H1 (cell line): ENCODE results near the gene SLC37A2. TPM values are rescaled to one million over a fixed set of nuclear protein-coding genes. Genes with fewer than 3 reads are reported as not detected.
A peak's percentile ranks its signal among the peaks of the same experiment; 100 is the strongest.

Source experiments
- CTCF ChIA-PET: fragments of 300-600 bp; sonication (Branson Sonifier 250); formaldehyde crosslinking; loops from one replicate; lab custom pipeline; 2021; ENCODE audit not compliant: partially characterized antibody; lab: Charles Lee
- POLR2A ChIA-PET: fragments of 300-600 bp; sonication (Branson Sonifier 250); formaldehyde crosslinking; loops from one replicate; lab custom pipeline; 2021; ENCODE audit warnings: inconsistent platforms; ENCODE audit not compliant: partially characterized antibody; lab: Charles Lee
- DNase-seq, 2 experiments: peaks; one replicate each; pipeline versions ENCODE4 v3.0.0 to v3.0.0-alpha.2; 2010 to 2022; ENCODE audit warnings: low spot score in 2 of 2, low read depth in 1 of 2, mixed read lengths in 1 of 2
- FAIRE-seq: peaks from 2 replicates; lab custom pipeline; 2011; peaks lifted over from hg19 to GRCh38; lab: Jason Lieb, UNC
- H2AFZ ChIP-seq: 2 replicates; pipeline ENCODE4 v1.8.1; 2012; ENCODE audit warnings: low read length, inconsistent platforms
- H2AK5ac ChIP-seq: 2 replicates; pipeline ENCODE4 v1.6.1; 2013; ENCODE audit warnings: low read depth, low read length
- H2BK120ac ChIP-seq: replicated peaks from 2 replicates; pipeline ENCODE3; 2013; ENCODE audit warnings: low read depth, low read length, inconsistent platforms
- H2BK12ac ChIP-seq: 2 replicates; pipeline ENCODE4 v1.6.1; 2013; ENCODE audit warnings: low read depth, low read length
- H2BK15ac ChIP-seq: 2 replicates; pipeline ENCODE4 v1.6.1; 2013; ENCODE audit warnings: low read length
- H2BK20ac ChIP-seq: 2 replicates; pipeline ENCODE4 v1.6.1; 2013; ENCODE audit warnings: low read length
- H2BK5ac ChIP-seq: 2 replicates; pipeline ENCODE4 v1.6.1; 2013; ENCODE audit warnings: low read depth, low read length
- H3K14ac ChIP-seq: 2 replicates; pipeline ENCODE4 v1.6.1; 2013; ENCODE audit warnings: inconsistent platforms; ENCODE audit not compliant: insufficient read length
- H3K18ac ChIP-seq: 2 replicates; pipeline ENCODE4 v1.6.1; 2013; ENCODE audit warnings: low read length; ENCODE audit errors: extremely low read depth
- H3K23ac ChIP-seq: 2 replicates; pipeline ENCODE4 v1.6.1; 2013; ENCODE audit warnings: inconsistent platforms; ENCODE audit not compliant: insufficient read length
- H3K23me2 ChIP-seq: 2 replicates; pipeline ENCODE4 v1.6.1; 2013; ENCODE audit warnings: low read depth, low read length
- H3K27ac ChIP-seq: 2 replicates; pipeline ENCODE4 v1.6.1; 2011; ENCODE audit warnings: low read depth, low read length, inconsistent platforms
- H3K27me3 ChIP-seq, 4 experiments: replicated peaks in 1 of 4; 1 replicate in 1 of 4; 2 replicates in 3 of 4; pipeline versions ENCODE4 v1.6.1 to v1.8.1; 2011 to 2013; ENCODE audit warnings: low read length in 3 of 4, mild to moderate bottlenecking in 3 of 4, inconsistent platforms in 2 of 4, mixed read lengths in 2 of 4, moderate library complexity in 1 of 4; ENCODE audit not compliant: control insufficient read depth in 3 of 4, insufficient read depth in 3 of 4; ENCODE audit errors: extremely low read depth in 1 of 4
- H3K36me3 ChIP-seq, 4 experiments: 2 replicates each; pipeline versions ENCODE4 v1.6.1 to v1.8.1; 2011 to 2013; ENCODE audit warnings: mild to moderate bottlenecking in 4 of 4, low read length in 3 of 4, moderate library complexity in 2 of 4, control low read depth in 1 of 4, inconsistent platforms in 1 of 4; ENCODE audit not compliant: insufficient read depth in 4 of 4, control insufficient read depth in 2 of 4
- H3K4ac ChIP-seq: replicated peaks from 2 replicates; pipeline ENCODE3; 2013; ENCODE audit warnings: low read length, low read depth, mixed read lengths, inconsistent platforms; ENCODE audit not compliant: insufficient read length
- H3K4me1 ChIP-seq, 4 experiments: replicated peaks in 1 of 4; 1 replicate in 1 of 4; 2 replicates in 3 of 4; pipeline versions ENCODE4 v1.6.1 to v1.8.1; 2011 to 2013; ENCODE audit warnings: low read length in 3 of 4, inconsistent platforms in 2 of 4, mixed read lengths in 1 of 4; ENCODE audit not compliant: insufficient read depth in 4 of 4, control insufficient read depth in 3 of 4
- H3K4me2 ChIP-seq, 2 experiments: 2 replicates each; pipeline versions ENCODE4 v1.6.1 to v1.8.1; 2011 to 2013; ENCODE audit warnings: low read depth in 2 of 2, low read length in 2 of 2, control low read depth in 1 of 2, inconsistent platforms in 1 of 2, mild to moderate bottlenecking in 1 of 2; ENCODE audit not compliant: insufficient read depth in 1 of 2
- H3K4me3 ChIP-seq, 4 experiments: fragments of 200-600, 300-600 bp in 1 of 4; sonication (generic), shearing (Covaris generic), sonication (Bioruptor Twin) in 1 of 4; 2 replicates each; pipeline versions ENCODE4 v1.5.1 to v1.8.1; 2011 to 2016; ENCODE audit warnings: low read length in 4 of 4, low read depth in 3 of 4, control low read depth in 2 of 4, inconsistent platforms in 2 of 4, mild to moderate bottlenecking in 2 of 4, mixed read lengths in 1 of 4, moderate library complexity in 1 of 4; ENCODE audit not compliant: insufficient read depth in 2 of 4; ENCODE audit errors: extremely low read depth in 1 of 4
- H3K56ac ChIP-seq: replicated peaks from 2 replicates; pipeline ENCODE3; 2013; ENCODE audit warnings: low read depth, mild to moderate bottlenecking, mixed read lengths, low read length, inconsistent platforms; ENCODE audit not compliant: insufficient read length
- H3K79me1 ChIP-seq: 2 replicates; pipeline ENCODE4 v1.6.1; 2013; ENCODE audit warnings: low read depth, low read length, control low read depth
- H3K79me2 ChIP-seq, 2 experiments: 2 replicates each; pipeline versions ENCODE4 v1.6.1 to v1.8.1; 2012 to 2013; ENCODE audit warnings: low read length in 2 of 2, mild to moderate bottlenecking in 2 of 2, inconsistent platforms in 1 of 2; ENCODE audit not compliant: insufficient read depth in 2 of 2, control insufficient read depth in 1 of 2
- H3K9ac ChIP-seq, 4 experiments: replicated peaks in 1 of 4; 1 replicate in 1 of 4; 2 replicates in 3 of 4; pipeline versions ENCODE4 v1.6.1 to v1.8.1; 2011 to 2013; ENCODE audit warnings: low read depth in 3 of 4, low read length in 3 of 4, control low read depth in 2 of 4, mild to moderate bottlenecking in 2 of 4, moderate library complexity in 2 of 4, inconsistent platforms in 1 of 4; ENCODE audit errors: extremely low read depth in 1 of 4
- H3K9me3 ChIP-seq, 2 experiments: 2 replicates each; pipeline versions ENCODE4 v1.6.1 to v1.8.1; 2012 to 2013; ENCODE audit warnings: mild to moderate bottlenecking in 2 of 2, moderate library complexity in 2 of 2, control low read depth in 1 of 2, inconsistent platforms in 1 of 2, low read depth in 1 of 2, low read length in 1 of 2, mixed read lengths in 1 of 2; ENCODE audit not compliant: insufficient read depth in 2 of 2
- H4K20me1 ChIP-seq, 2 experiments: replicated peaks in 1 of 2; 2 replicates each; pipeline versions ENCODE3 to v1.8.1; 2011 to 2013; ENCODE audit warnings: inconsistent platforms in 2 of 2, low read length in 2 of 2, mild to moderate bottlenecking in 1 of 2; ENCODE audit not compliant: insufficient read depth in 2 of 2, control insufficient read depth in 1 of 2
- H4K5ac ChIP-seq: 2 replicates; pipeline ENCODE4 v1.6.1; 2013; ENCODE audit warnings: low read length, low read depth, mixed read lengths, inconsistent platforms; ENCODE audit not compliant: insufficient read length
- H4K8ac ChIP-seq: 2 replicates; pipeline ENCODE4 v1.8.0; 2013; ENCODE audit warnings: mild to moderate bottlenecking, moderate library complexity, low read length, inconsistent platforms; ENCODE audit not compliant: insufficient read depth; ENCODE audit errors: extremely low read depth
- H4K91ac ChIP-seq: replicated peaks from 2 replicates; pipeline ENCODE3; 2013; ENCODE audit warnings: low read length, mixed read lengths, inconsistent platforms; ENCODE audit not compliant: insufficient read length
- ATF3 ChIP-seq: IDR thresholded peaks from 2 replicates; pipeline ENCODE4 v1.6.1; 2011; ENCODE audit warnings: low read depth, mild to moderate bottlenecking, low read length; ENCODE audit not compliant: insufficient read depth
- BCL11A ChIP-seq, 2 experiments: IDR thresholded peaks; one replicate each; pipeline ENCODE4 v1.6.1; 2011; ENCODE audit warnings: low read depth in 2 of 2, low read length in 2 of 2, mild to moderate bottlenecking in 2 of 2
- CBX8 ChIP-seq: fragments of 300-800, 300-1000 bp; sonication (generic); IDR thresholded peaks from 2 replicates; pipeline ENCODE4 v1.7.1; 2016; ENCODE audit warnings: low read depth, low read length, borderline replicate concordance
- EZH2 ChIP-seq: fragments of 200-600 bp; sonication (generic); IDR thresholded peaks from 2 replicates; pipeline ENCODE4 v1.7.1; 2012; ENCODE audit warnings: low read depth, mild to moderate bottlenecking, moderate library complexity, low read length, inconsistent platforms; ENCODE audit not compliant: severe bottlenecking
- FOSL1 ChIP-seq: IDR thresholded peaks from 2 replicates; pipeline ENCODE4 v1.6.1; 2011; ENCODE audit warnings: mild to moderate bottlenecking, low read depth, low read length, moderate library complexity; ENCODE audit not compliant: insufficient read depth
- GABPA ChIP-seq: IDR thresholded peaks from 2 replicates; pipeline ENCODE4 v1.6.1; 2011; ENCODE audit warnings: mild to moderate bottlenecking, low read length, moderate library complexity, borderline replicate concordance; ENCODE audit not compliant: insufficient read depth
- GTF2F1 ChIP-seq: IDR thresholded peaks from 2 replicates; pipeline ENCODE4 v1.6.1; 2012; ENCODE audit warnings: low read depth, low read length, improper control_type of control experiment, borderline replicate concordance
- KDM4A ChIP-seq: IDR thresholded peaks from one replicate; pipeline ENCODE4 v1.7.1; 2012; ENCODE audit warnings: low read depth, mild to moderate bottlenecking, moderate library complexity, low read length, inconsistent platforms; ENCODE audit not compliant: severe bottlenecking
- KDM5A ChIP-seq: fragments of 200-600 bp; IDR thresholded peaks from 2 replicates; pipeline ENCODE4 v1.7.1; 2012; ENCODE audit warnings: mild to moderate bottlenecking, low read length, inconsistent platforms, mixed read lengths
- SP1 ChIP-seq: IDR thresholded peaks from 2 replicates; pipeline ENCODE4 v1.6.1; 2011; ENCODE audit warnings: low read depth, low read length
- SRF ChIP-seq: IDR thresholded peaks from 2 replicates; pipeline ENCODE4 v1.6.1; 2011; ENCODE audit warnings: mild to moderate bottlenecking, low read depth, low read length, moderate library complexity
- SUZ12 ChIP-seq: fragments of 200-600 bp; sonication (generic); IDR thresholded peaks from 2 replicates; pipeline ENCODE4 v1.6.1; 2012; ENCODE audit warnings: mild to moderate bottlenecking, inconsistent platforms, low read length, moderate library complexity, mixed read lengths
- TEAD4 ChIP-seq: IDR thresholded peaks from 2 replicates; pipeline ENCODE4 v1.6.1; 2012; ENCODE audit warnings: low read depth, low read length, inconsistent platforms, mixed read lengths
- WGBS, 2 experiments: shearing (Covaris generic) in 1 of 2; methylation state at CpG; one replicate each; pipeline versions ENCODE4 v1.1.6 to v1.1.7; 2013 to 2015; ENCODE audit warnings: low lambda C conversion rate in 2 of 2, mixed read lengths in 2 of 2, inconsistent platforms in 1 of 2, low coverage in 1 of 2, missing lambda C conversion rate in 1 of 2; ENCODE audit not compliant: insufficient replicate concordance in 2 of 2, insufficient coverage in 1 of 2, insufficient read length in 1 of 2; ENCODE audit errors: extremely low coverage in 1 of 2, missing lambda C conversion rate in 1 of 2; 5-methylcytosine and 5-hydroxymethylcytosine counted together
- polyA plus RNA-seq, 7 experiments: library from polyadenylated mRNA; depleted of rRNA in 3 of 7; stranded (reverse) in 5 of 7; unstranded in 2 of 7; fragments of >200 nt in 5 of 7; fragments of 200-250 nt in 2 of 7; gene quantifications; 1 replicate in 5 of 7; 2 replicates in 1 of 7; 4 replicates in 1 of 7; pipeline versions ENCODE4 v1.2.1 to v1.2.3, GENCODE V29; 2011 to 2013; ENCODE audit warnings: missing spikeins in 2 of 7, mixed read lengths in 2 of 7
- total RNA-seq: library from RNA; stranded (reverse); fragmentation: NEBNext Ultra II Directional; extraction: Animal tissue kit (Norgen Biotek cat#: 25700); gene quantifications from 2 replicates; pipeline ENCODE4 v1.2.1, GENCODE V29; 2021

SLC37A2 gene
- total and polyA plus RNA-seq, 2 of the 8 experiments (the other 6 are each of a cell fraction or from before 2014, with no cell fraction given) = 1.3 to 1.9 TPM

GRCh38 chr11:125075242-125075625 is 12.1 kb downstream of the SLC37A2 start:
- H3K4me3 ChIP-seq = no peak overlapping the region
- no peak for FAIRE-seq
- no peak overlapping the region for H3K18ac ChIP-seq
- TF ChIP-seq ATF3 (no peak), SP1 (no peak), KDM4A (no peak), FOSL1 (no peak), GABPA (no peak), SRF (no peak), KDM5A (no peak), EZH2 (no peak), GTF2F1 (no peak), TEAD4 (no peak), BCL11A (IDR thresholded peaks at IDR 0.05; ENCODE audit: low read depth in 2 of 2, low read length in 2 of 2) (no peak), SUZ12 (no peak), CBX8 (no peak)
- 93% methylated on average over 7 of the region's 7 CpGs; no CpG with 5 or more reads in 1 of the 2 experiments for WGBS, 2 experiments
- no peaks in the 10 kb centered on the region for H3K23me2 ChIP-seq
- 0 out of 2 replicates have a peak overlapping the region, but pooled peaks have one; percentile 9 for H2BK12ac ChIP-seq
- H3K9ac ChIP-seq = no peak overlapping the region
- no peak overlapping the region for H2BK15ac ChIP-seq
- no peak overlapping the region for H3K27ac ChIP-seq
- H4K91ac ChIP-seq = no peak overlapping the region
- H4K8ac ChIP-seq = no peak overlapping the region
- no peaks in the 10 kb centered on the region for H3K9me3 ChIP-seq
- no peak overlapping the region for H2BK20ac ChIP-seq
- peaks cover 0 to 5% (median 0%) of the 10 kb centered on the region in 4 experiments; a peak in 2 of 7 replicates for H3K4me1 ChIP-seq
- H3K4ac ChIP-seq = no peak overlapping the region
- no peak overlapping the region for H3K23ac ChIP-seq
- no peaks in the 10 kb centered on the region for H4K20me1 ChIP-seq
- H3K27me3 ChIP-seq = no peaks in the 10 kb centered on the region; a peak in 1 of 7 replicates
- H4K5ac ChIP-seq = no peak overlapping the region
- no peaks in the 10 kb centered on the region for H3K79me2 ChIP-seq
- CTCF ChIA-PET = interaction anchor here (0.6 to 29.4 kb wide), 9 partner anchors 10 to 330 kb away, joined by 3 to 486 read pairs (median 4); no protein-coding TSS in a partner anchor
- no peak overlapping the region for H3K4me2 ChIP-seq
- POLR2A ChIA-PET = no interaction called here
- H2AK5ac ChIP-seq = no peak overlapping the region
- H3K14ac ChIP-seq = no peak overlapping the region
- no peak overlapping the region for H2BK120ac ChIP-seq
- H3K79me1 ChIP-seq = no peaks in the 10 kb centered on the region; the same call in 1 of the 2 replicates
- no peaks in the 10 kb centered on the region for H3K36me3 ChIP-seq
- DNase-seq = no peak
- H2BK5ac ChIP-seq = no peak overlapping the region
- H2AFZ ChIP-seq = no peak overlapping the region
- no peak overlapping the region for H3K56ac ChIP-seq
